HCT116 (cell line): Measurements from ENCODE around the gene ZACN. TPM values are rescaled to one million over a fixed set of nuclear protein-coding genes. Genes with fewer than 3 reads are reported as not detected.

Experiments used
- ATAC-seq: fragments of 200-7000 bp; cut with Tn5 transposase; 2 replicates; pipeline ENCODE4 v1.9.1; 2020; ENCODE audit warnings: mild to moderate bottlenecking, moderate library complexity
- BruUV-seq: library from RNA; stranded (reverse); fragments of 400-500 nt; replicated peaks from 2 replicates; lab custom pipeline; 2021; lab: Mats Ljungman, UMichigan
- CTCF ChIA-PET: fragments of 300-600 bp; sonication (Branson Sonifier 250); formaldehyde crosslinking; loops from one replicate; lab custom pipeline; 2021; ENCODE audit warnings: antibody characterized with exemption; lab: Charles Lee
- POLR2A ChIA-PET: fragments of 300-600, 350-600 bp; sonication (Branson Sonifier 250); formaldehyde crosslinking; loops from one replicate; lab custom pipeline; 2021; ENCODE audit warnings: antibody characterized with exemption; lab: Charles Lee
- RAD21 ChIA-PET, 2 experiments: fragments of 300-600 bp; sonication (Branson Sonifier 250); formaldehyde crosslinking; loops; one replicate each; lab custom pipeline; 2023; ENCODE audit warnings: low total read pairs in 2 of 2; ENCODE audit not compliant: uncharacterized antibody in 2 of 2, unreplicated experiment in 2 of 2, low non-redundant PET in 1 of 2; lab: Charles Lee
- DNase-seq: peaks from one replicate; pipeline ENCODE4 v3.0.0-alpha.2; 2010; ENCODE audit warnings: low read depth, low spot score
- H2AFZ ChIP-seq: fragments of 200-600 bp; shearing (Covaris generic), sonication (generic); 2 replicates; pipeline ENCODE4 v1.6.1; 2017; ENCODE audit warnings: low read depth, mixed run types, mixed read lengths, antibody characterized with exemption, low read length; ENCODE audit not compliant: poor library complexity, severe bottlenecking
- H3K27ac ChIP-seq: 2 replicates; pipeline ENCODE4 v1.5.1; 2012; ENCODE audit warnings: low read depth, low read length
- H3K27me3 ChIP-seq: fragments of 200-600 bp; sonication (generic); 2 replicates; pipeline ENCODE4 v1.6.1; 2016; ENCODE audit warnings: mixed run types, low read length, mixed read lengths; ENCODE audit not compliant: insufficient read depth
- H3K36me3 ChIP-seq, 2 experiments: fragments of 200-500 bp in 1 of 2; fragments of 200-600 bp in 1 of 2; sonication (Bioruptor generic) in 1 of 2; sonication (generic) in 1 of 2; 2 replicates each; pipeline versions ENCODE4 v1.5.1 to v1.6.1; 2014 to 2016; ENCODE audit warnings: low read length in 2 of 2, inconsistent platforms in 1 of 2, mixed read lengths in 1 of 2, mixed run types in 1 of 2; ENCODE audit not compliant: insufficient read depth in 2 of 2, control insufficient read depth in 1 of 2
- H3K4me1 ChIP-seq, 2 experiments: fragments of 200-600 bp in 1 of 2; sonication (generic) in 1 of 2; 2 replicates each; pipeline versions ENCODE4 v1.5.1 to v1.6.1; 2012 to 2017; ENCODE audit warnings: low read length in 2 of 2, inconsistent platforms in 1 of 2, mild to moderate bottlenecking in 1 of 2, mixed read lengths in 1 of 2, mixed run types in 1 of 2, moderate library complexity in 1 of 2; ENCODE audit not compliant: insufficient read depth in 2 of 2, control insufficient read depth in 1 of 2
- H3K4me2 ChIP-seq: fragments of 200-600 bp; sonication (generic); 2 replicates; pipeline ENCODE4 v1.6.1; 2017; ENCODE audit warnings: mixed run types, low read length, mixed read lengths
- H3K4me3 ChIP-seq, 2 experiments: fragments of 200-600 bp in 1 of 2; sonication (generic) in 1 of 2; replicated peaks in 1 of 2; 2 replicates each; pipeline ENCODE4 v1.5.1; 2011 to 2016; ENCODE audit warnings: low read length in 2 of 2, control low read depth in 1 of 2, low read depth in 1 of 2, mild to moderate bottlenecking in 1 of 2, mixed read lengths in 1 of 2, mixed run types in 1 of 2
- H3K79me2 ChIP-seq: fragments of 200-600 bp; sonication (generic); 2 replicates; pipeline ENCODE4 v1.6.1; 2017; ENCODE audit warnings: mild to moderate bottlenecking, mixed run types, low read length, moderate library complexity, mixed read lengths; ENCODE audit not compliant: insufficient read depth
- H3K9ac ChIP-seq: fragments of 200-600 bp; sonication (generic); 2 replicates; pipeline ENCODE4 v1.6.1; 2016; ENCODE audit warnings: low read length, mixed read lengths
- H3K9me2 ChIP-seq: fragments of 200-600 bp; sonication (generic), shearing (Covaris generic); 2 replicates; pipeline ENCODE4 v1.6.1; 2017; ENCODE audit warnings: mixed run types, mild to moderate bottlenecking, moderate library complexity; ENCODE audit not compliant: insufficient read depth
- H3K9me3 ChIP-seq, 2 experiments: fragments of 200-500 bp in 1 of 2; fragments of 200-600 bp in 1 of 2; sonication (Bioruptor generic) in 1 of 2; sonication (generic) in 1 of 2; 2 replicates each; pipeline ENCODE4 v1.6.1; 2014 to 2017; ENCODE audit warnings: low read length in 2 of 2, mixed read lengths in 2 of 2, inconsistent platforms in 1 of 2, low read depth in 1 of 2, mild to moderate bottlenecking in 1 of 2, mixed run types in 1 of 2, moderate library complexity in 1 of 2; ENCODE audit not compliant: control insufficient read depth in 1 of 2, insufficient read depth in 1 of 2
- H4K20me1 ChIP-seq: fragments of 200-600 bp; sonication (generic), shearing (Covaris generic); 2 replicates; pipeline ENCODE4 v1.6.1; 2017; ENCODE audit warnings: mixed run types, mild to moderate bottlenecking, moderate library complexity; ENCODE audit not compliant: insufficient read depth
- CEBPB ChIP-seq: IDR thresholded peaks from 2 replicates; pipeline ENCODE4 v1.6.1; 2012; ENCODE audit warnings: low read depth
- EGR1 ChIP-seq: IDR thresholded peaks from 2 replicates; pipeline ENCODE4 v1.6.1; 2012; ENCODE audit warnings: low read depth
- ELF1 ChIP-seq: IDR thresholded peaks from 2 replicates; pipeline ENCODE4 v1.6.1; 2012; ENCODE audit warnings: low read depth, borderline replicate concordance
- EZH2 ChIP-seq: fragments of 200-600 bp; sonication (generic); IDR thresholded peaks from 2 replicates; pipeline ENCODE4 v1.6.1; 2017; ENCODE audit warnings: antibody characterized with exemption, mixed run types
- EZH2phosphoT487 ChIP-seq: fragments of 200-600 bp; IDR thresholded peaks from 2 replicates; pipeline ENCODE4 v1.6.1; 2018; ENCODE audit warnings: antibody characterized with exemption, borderline replicate concordance
- FOSL1 ChIP-seq: IDR thresholded peaks from 2 replicates; pipeline ENCODE4 v1.6.1; 2012; ENCODE audit warnings: low read depth
- JUND ChIP-seq: IDR thresholded peaks from 2 replicates; pipeline ENCODE4 v1.6.1; 2012
- POLR2A ChIP-seq: IDR thresholded peaks from 2 replicates; pipeline ENCODE4 v1.7.0; 2011; ENCODE audit warnings: borderline replicate concordance; ENCODE audit not compliant: insufficient read depth, insufficient read length; ENCODE audit errors: extremely low read depth
- RAD21 ChIP-seq: IDR thresholded peaks from 2 replicates; pipeline ENCODE4 v1.6.1; 2012; ENCODE audit warnings: low read depth, mild to moderate bottlenecking
- REST ChIP-seq: IDR thresholded peaks from 2 replicates; pipeline ENCODE4 v1.6.1; 2012; ENCODE audit warnings: low read depth
- SIN3A ChIP-seq: IDR thresholded peaks from 2 replicates; pipeline ENCODE4 v1.6.1; 2012; ENCODE audit warnings: low read depth
- SRF ChIP-seq: IDR thresholded peaks from 2 replicates; pipeline ENCODE4 v1.6.1; 2012; ENCODE audit warnings: low read depth
- TCF7L2 ChIP-seq: IDR thresholded peaks from 2 replicates; pipeline ENCODE4 v1.7.0; 2011; ENCODE audit warnings: borderline replicate concordance, inconsistent platforms; ENCODE audit not compliant: insufficient read depth, insufficient read length; ENCODE audit errors: extremely low read depth
- YY1 ChIP-seq: IDR thresholded peaks from 2 replicates; pipeline ENCODE4 v1.6.1; 2011; ENCODE audit warnings: low read length, low read depth, moderate library complexity, mild to moderate bottlenecking; ENCODE audit not compliant: insufficient replicate concordance; ENCODE audit errors: extremely low read depth
- ZFX ChIP-seq: fragments of 450-650 bp; IDR thresholded peaks from 2 replicates; pipeline ENCODE4 v1.6.1; 2017
- ZNF274 ChIP-seq: fragments of 200-500 bp; sonication (Bioruptor generic); IDR thresholded peaks from 2 replicates; pipeline ENCODE4 v1.6.1; 2014; ENCODE audit warnings: mild to moderate bottlenecking, low read depth, low read length, inconsistent platforms
- intact Hi-C: fragments of 100-400 bp; cut with micrococcal nuclease; formaldehyde crosslinking; loops from 2 replicates; pipeline ENCODE4 v1.10.0; 2022
- total RNA-seq: library from RNA; stranded (reverse); gene quantifications from one replicate; pipeline ENCODE4 v1.2.1, GENCODE V29; 2021; ENCODE audit not compliant: unreplicated experiment
- TF ChIP-seq, protein P1 (sequence below), 3 experiments: fragments of 200-600 bp in 1 of 3; sonication (generic) in 1 of 3; IDR thresholded peaks in 2 of 3; conservative IDR thresholded peaks in 1 of 3; 2 replicates each; pipeline ENCODE4 v1.5.1; 2012 to 2017; ENCODE audit warnings: low read depth in 2 of 3, low read length in 2 of 3, antibody characterized with exemption in 1 of 3, borderline replicate concordance in 1 of 3, control low read depth in 1 of 3, mild to moderate bottlenecking in 1 of 3, mixed read lengths in 1 of 3, mixed run types in 1 of 3, moderate library complexity in 1 of 3; ENCODE audit not compliant: insufficient read depth in 1 of 3
- TF ChIP-seq, protein P2 (sequence below): IDR thresholded peaks from 2 replicates; pipeline ENCODE4 v1.6.1; 2011; ENCODE audit warnings: mild to moderate bottlenecking, low read length, moderate library complexity; ENCODE audit not compliant: insufficient replicate concordance; ENCODE audit errors: extremely low read depth

ZACN gene
- total RNA-seq, 1 experiment from 2014 or later: not detected

GRCh38 chr17:76065775-76066174 lies 13.2 kb upstream of the ZACN start:
- ChIA-PET POLR2A (no interaction called here), RAD21 (no interaction called here), CTCF (interaction anchor here (1.3 kb wide), 1 partner anchor 214 kb away, joined by 3 read pairs; no protein-coding TSS in a partner anchor)
- DNase-seq: no peak
- BruUV-seq: no TSS peak
- no peak overlapping the region for H2AFZ ChIP-seq
- no peak overlapping the region for H3K4me2 ChIP-seq
- TF ChIP-seq RAD21 (no peak), SRF (no peak), ZNF274 (no peak), EZH2 (no peak), ELF1 (no peak), SIN3A (no peak), YY1 (no peak), EGR1 (no peak), FOSL1 (no peak), TCF7L2 (no peak), REST (no peak), ZFX (no peak), CEBPB (no peak), POLR2A (no peak), JUND (no peak), EZH2phosphoT487 (no peak)
- TF ChIP-seq, protein P1, sequence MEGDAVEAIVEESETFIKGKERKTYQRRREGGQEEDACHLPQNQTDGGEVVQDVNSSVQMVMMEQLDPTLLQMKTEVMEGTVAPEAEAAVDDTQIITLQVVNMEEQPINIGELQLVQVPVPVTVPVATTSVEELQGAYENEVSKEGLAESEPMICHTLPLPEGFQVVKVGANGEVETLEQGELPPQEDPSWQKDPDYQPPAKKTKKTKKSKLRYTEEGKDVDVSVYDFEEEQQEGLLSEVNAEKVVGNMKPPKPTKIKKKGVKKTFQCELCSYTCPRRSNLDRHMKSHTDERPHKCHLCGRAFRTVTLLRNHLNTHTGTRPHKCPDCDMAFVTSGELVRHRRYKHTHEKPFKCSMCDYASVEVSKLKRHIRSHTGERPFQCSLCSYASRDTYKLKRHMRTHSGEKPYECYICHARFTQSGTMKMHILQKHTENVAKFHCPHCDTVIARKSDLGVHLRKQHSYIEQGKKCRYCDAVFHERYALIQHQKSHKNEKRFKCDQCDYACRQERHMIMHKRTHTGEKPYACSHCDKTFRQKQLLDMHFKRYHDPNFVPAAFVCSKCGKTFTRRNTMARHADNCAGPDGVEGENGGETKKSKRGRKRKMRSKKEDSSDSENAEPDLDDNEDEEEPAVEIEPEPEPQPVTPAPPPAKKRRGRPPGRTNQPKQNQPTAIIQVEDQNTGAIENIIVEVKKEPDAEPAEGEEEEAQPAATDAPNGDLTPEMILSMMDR (IDR thresholded peaks at IDR 0.05 in 2 of 3, conservative IDR thresholded peaks at IDR 0.05 in 1 of 3; ENCODE audit: borderline replicate concordance in 1 of 3, insufficient read depth in 1 of 3, low read depth in 2 of 3, low read length in 2 of 3): no peak
- TF ChIP-seq, protein P2, sequence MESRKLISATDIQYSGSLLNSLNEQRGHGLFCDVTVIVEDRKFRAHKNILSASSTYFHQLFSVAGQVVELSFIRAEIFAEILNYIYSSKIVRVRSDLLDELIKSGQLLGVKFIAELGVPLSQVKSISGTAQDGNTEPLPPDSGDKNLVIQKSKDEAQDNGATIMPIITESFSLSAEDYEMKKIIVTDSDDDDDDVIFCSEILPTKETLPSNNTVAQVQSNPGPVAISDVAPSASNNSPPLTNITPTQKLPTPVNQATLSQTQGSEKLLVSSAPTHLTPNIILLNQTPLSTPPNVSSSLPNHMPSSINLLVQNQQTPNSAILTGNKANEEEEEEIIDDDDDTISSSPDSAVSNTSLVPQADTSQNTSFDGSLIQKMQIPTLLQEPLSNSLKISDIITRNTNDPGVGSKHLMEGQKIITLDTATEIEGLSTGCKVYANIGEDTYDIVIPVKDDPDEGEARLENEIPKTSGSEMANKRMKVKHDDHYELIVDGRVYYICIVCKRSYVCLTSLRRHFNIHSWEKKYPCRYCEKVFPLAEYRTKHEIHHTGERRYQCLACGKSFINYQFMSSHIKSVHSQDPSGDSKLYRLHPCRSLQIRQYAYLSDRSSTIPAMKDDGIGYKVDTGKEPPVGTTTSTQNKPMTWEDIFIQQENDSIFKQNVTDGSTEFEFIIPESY: no peak
- H3K9ac ChIP-seq: no peak overlapping the region
- ATAC-seq: no peak
- no peaks in the 10 kb centered on the region; the same call in 1 of the 2 replicates for H4K20me1 ChIP-seq
- H3K27me3 ChIP-seq: no peaks in the 10 kb centered on the region
- H3K9me3 ChIP-seq: no peaks in the 10 kb centered on the region
- H3K4me1 ChIP-seq: peaks cover 2 to 6% of the 10 kb centered on the region in 2 experiments; a peak in 3 of 4 replicates
- H3K79me2 ChIP-seq: peaks cover 63% of the 10 kb centered on the region
- no peak overlapping the region for H3K27ac ChIP-seq
- no peaks in the 10 kb centered on the region for H3K9me2 ChIP-seq
- intact Hi-C loops: no loop called here
- H3K4me3 ChIP-seq: no peak overlapping the region
- peaks cover 60 to 74% of the 10 kb centered on the region in 2 experiments for H3K36me3 ChIP-seq
